CD14-positive monocyte (primary cell): ENCODE results near the gene EFNB3. TPM values are rescaled to one million over a fixed set of nuclear protein-coding genes. Genes with fewer than 3 reads are reported as not detected.
A peak's percentile ranks its signal among the peaks of the same experiment; 100 is the strongest.

ENCODE experiments used
- DNase-seq, 3 donors: peaks; one replicate each; pipeline ENCODE4 v3.0.0-alpha.2; 2011 to 2022
- H2AFZ ChIP-seq: 2 replicates; pipeline ENCODE4 v1.6.0; 2012; ENCODE audit warnings: mild to moderate bottlenecking, low read depth, low read length, inconsistent platforms; ENCODE audit not compliant: insufficient read depth, poor library complexity, severe bottlenecking
- H3K27ac ChIP-seq, 2 donors: 1 replicate in 1 of 2; 2 replicates in 1 of 2; pipeline ENCODE4 v1.5.1; 2012 to 2013; ENCODE audit warnings: low read length in 2 of 2, control low read depth in 1 of 2, inconsistent platforms in 1 of 2, low read depth in 1 of 2, mild to moderate bottlenecking in 1 of 2
- H3K27me3 ChIP-seq, 2 donors: one replicate each; pipeline versions ENCODE4 v1.6.0 to v1.6.1; 2011 to 2013; ENCODE audit warnings: low read length in 2 of 2; ENCODE audit not compliant: control insufficient read depth in 2 of 2, insufficient read depth in 2 of 2
- H3K36me3 ChIP-seq, 2 donors: replicated peaks in 1 of 2; 1 replicate in 1 of 2; 2 replicates in 1 of 2; pipeline versions ENCODE4 v1.5.1 to v1.6.1; 2012 to 2013; ENCODE audit warnings: low read length in 2 of 2, control low read depth in 1 of 2, inconsistent platforms in 1 of 2, mild to moderate bottlenecking in 1 of 2; ENCODE audit not compliant: insufficient read depth in 2 of 2, control insufficient read depth in 1 of 2
- H3K4me1 ChIP-seq, 2 donors: 1 replicate in 1 of 2; 2 replicates in 1 of 2; pipeline versions ENCODE4 v1.5.1 to v1.6.1; 2012 to 2013; ENCODE audit warnings: low read length in 2 of 2, control low read depth in 1 of 2, inconsistent platforms in 1 of 2, mild to moderate bottlenecking in 1 of 2, moderate library complexity in 1 of 2; ENCODE audit not compliant: insufficient read depth in 2 of 2, control insufficient read depth in 1 of 2
- H3K4me2 ChIP-seq: replicated peaks from 2 replicates; pipeline ENCODE3; 2012; ENCODE audit warnings: low read length, moderate library complexity, mild to moderate bottlenecking; ENCODE audit not compliant: poor library complexity, severe bottlenecking; ENCODE audit errors: extremely low read depth
- H3K4me3 ChIP-seq, 3 experiments: fragments of 200-600 bp in 1 of 3; sonication (generic) in 1 of 3; replicated peaks in 1 of 3; 1 replicate in 2 of 3; 2 replicates in 1 of 3; pipeline ENCODE4 v1.5.1; 2011 to 2013; ENCODE audit warnings: low read length in 3 of 3, mild to moderate bottlenecking in 3 of 3, control low read depth in 2 of 3, low read depth in 2 of 3, inconsistent platforms in 1 of 3, moderate library complexity in 1 of 3
- H3K79me2 ChIP-seq: 2 replicates; pipeline ENCODE4 v1.6.0; 2012; ENCODE audit warnings: mild to moderate bottlenecking, control low read depth, inconsistent platforms, low read length, moderate library complexity; ENCODE audit not compliant: insufficient read depth
- H3K9ac ChIP-seq: 2 replicates; pipeline ENCODE4 v1.6.0; 2017; ENCODE audit warnings: low read length, mild to moderate bottlenecking; ENCODE audit not compliant: insufficient read depth, poor library complexity, severe bottlenecking
- H3K9me3 ChIP-seq, 2 donors: replicated peaks in 1 of 2; 1 replicate in 1 of 2; 2 replicates in 1 of 2; pipeline versions ENCODE4 v1.5.1 to v1.6.1; 2012 to 2013; ENCODE audit warnings: low read length in 2 of 2, control low read depth in 1 of 2; ENCODE audit not compliant: control insufficient read depth in 1 of 2, insufficient read depth in 1 of 2
- H4K20me1 ChIP-seq: 2 replicates; pipeline ENCODE4 v1.6.0; 2012; ENCODE audit warnings: mild to moderate bottlenecking, low read length, control low read depth, moderate library complexity; ENCODE audit not compliant: insufficient read depth
- H3K27ac Mint-ChIP-seq, 7 donors: one replicate each; pipeline ENCODE4 v1.8.0; 2020; ENCODE audit warnings: mild to moderate bottlenecking in 7 of 7, mixed read lengths in 7 of 7, moderate library complexity in 6 of 7, inconsistent platforms in 2 of 7
- H3K27me3 Mint-ChIP-seq, 3 donors: one replicate each; pipeline ENCODE4 v1.8.0; 2021 to 2022; ENCODE audit warnings: low read depth in 3 of 3, mild to moderate bottlenecking in 3 of 3, mixed read lengths in 3 of 3, moderate library complexity in 3 of 3, inconsistent platforms in 1 of 3
- H3K36me3 Mint-ChIP-seq, 2 donors: one replicate each; pipeline ENCODE4 v1.8.0; 2020; ENCODE audit warnings: mixed read lengths in 2 of 2, inconsistent platforms in 1 of 2, mild to moderate bottlenecking in 1 of 2
- H3K4me1 Mint-ChIP-seq: one replicate; pipeline ENCODE4 v1.8.0; 2020; ENCODE audit warnings: mild to moderate bottlenecking, mixed read lengths
- H3K4me3 Mint-ChIP-seq, 2 donors: one replicate each; pipeline ENCODE4 v1.8.0; 2020; ENCODE audit warnings: mild to moderate bottlenecking in 2 of 2, mixed read lengths in 2 of 2, moderate library complexity in 1 of 2
- H3K9me3 Mint-ChIP-seq, 7 donors: one replicate each; pipeline ENCODE4 v1.8.0; 2020 to 2022; ENCODE audit warnings: mixed read lengths in 7 of 7, mild to moderate bottlenecking in 6 of 7, moderate library complexity in 6 of 7, inconsistent platforms in 2 of 7
- WGBS: methylation state at CpG from one replicate; pipeline ENCODE4 v1.1.5; 2013; ENCODE audit warnings: missing lambda C conversion rate; ENCODE audit not compliant: insufficient coverage; 5-methylcytosine and 5-hydroxymethylcytosine counted together
- intact Hi-C, 2 donors: fragments of 100-400 bp; cut with micrococcal nuclease; formaldehyde crosslinking; loops; one replicate each; pipeline versions ENCODE4 v1.15.0 to v1.15.1; 2023
- polyA plus RNA-seq, 3 donors: library from polyadenylated mRNA; depleted of rRNA in 1 of 3; unstranded in 2 of 3; stranded (reverse) in 1 of 3; fragments of 300-500 nt in 2 of 3; fragments of >200 nt in 1 of 3; fragmentation: Illumina TruSeq in 2 of 3; gene quantifications; 1 replicate in 2 of 3; 2 replicates in 1 of 3; pipeline ENCODE4 v1.2.3, GENCODE V29; 2012 to 2021
- TF ChIP-seq, protein P1 (sequence below): fragments of 200-600 bp; IDR thresholded peaks from one replicate; pipeline ENCODE4 v1.8.0; 2022; ENCODE audit warnings: antibody characterized with exemption, mild to moderate bottlenecking

Gene EFNB3
- polyA plus RNA-seq, 3 donors: 0.01 TPM; not detected in 2

- Histone ChIP-seq H3K9me3 (no peaks in the 10 kb centered on the region), H3K27me3 (no peaks in the 10 kb centered on the region), H3K4me1 (peaks cover 24 to 35% of the 10 kb centered on the region in 2 donors), H3K9ac (peak within 1 kb of the TSS; percentile 99), H3K4me2 (peak within 1 kb of the TSS; percentile 77), H2AFZ (peak within 1 kb of the TSS; percentile 97), H3K36me3 (no peaks in the 10 kb centered on the region), H3K79me2 (peaks cover 52% of the 10 kb centered on the region), H3K27ac (peak within 1 kb of the TSS; percentile 100), H3K4me3 (peak within 1 kb of the TSS; percentile 85 to 99 (median 99)), H4K20me1 (peaks cover 14% of the 10 kb centered on the region)
- H3K4me3 Mint-ChIP-seq: peak within 1 kb of the TSS; percentile 96 to 100
- peak within 1 kb of the TSS; percentile 99 to 100 (median 100) for H3K27ac Mint-ChIP-seq
- H3K27me3 Mint-ChIP-seq: no peaks in the 10 kb centered on the region
- peaks cover 0 to 2% (median 0%) of the 10 kb centered on the region in 7 donors for H3K9me3 Mint-ChIP-seq
- peaks cover 32% of the 10 kb centered on the region for H3K4me1 Mint-ChIP-seq
- 0% methylated on average over 26 of the region's 30 CpGs for WGBS
- intact Hi-C loops: loop anchor here (2.0 to 10.0 kb wide), 8 partner anchors 60 to 382 kb away; partner anchors contain the start of genes SAT2 (in 2 of the 2), CD68 (in 1 of the 2), EIF5A (in 1 of the 2) and FGF11 (in 1 of the 2)
- TF ChIP-seq, protein P1, sequence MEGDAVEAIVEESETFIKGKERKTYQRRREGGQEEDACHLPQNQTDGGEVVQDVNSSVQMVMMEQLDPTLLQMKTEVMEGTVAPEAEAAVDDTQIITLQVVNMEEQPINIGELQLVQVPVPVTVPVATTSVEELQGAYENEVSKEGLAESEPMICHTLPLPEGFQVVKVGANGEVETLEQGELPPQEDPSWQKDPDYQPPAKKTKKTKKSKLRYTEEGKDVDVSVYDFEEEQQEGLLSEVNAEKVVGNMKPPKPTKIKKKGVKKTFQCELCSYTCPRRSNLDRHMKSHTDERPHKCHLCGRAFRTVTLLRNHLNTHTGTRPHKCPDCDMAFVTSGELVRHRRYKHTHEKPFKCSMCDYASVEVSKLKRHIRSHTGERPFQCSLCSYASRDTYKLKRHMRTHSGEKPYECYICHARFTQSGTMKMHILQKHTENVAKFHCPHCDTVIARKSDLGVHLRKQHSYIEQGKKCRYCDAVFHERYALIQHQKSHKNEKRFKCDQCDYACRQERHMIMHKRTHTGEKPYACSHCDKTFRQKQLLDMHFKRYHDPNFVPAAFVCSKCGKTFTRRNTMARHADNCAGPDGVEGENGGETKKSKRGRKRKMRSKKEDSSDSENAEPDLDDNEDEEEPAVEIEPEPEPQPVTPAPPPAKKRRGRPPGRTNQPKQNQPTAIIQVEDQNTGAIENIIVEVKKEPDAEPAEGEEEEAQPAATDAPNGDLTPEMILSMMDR: no peak
- peak; percentile 91 to 99 (median 94) for DNase-seq
- peaks cover 13 to 25% of the 10 kb centered on the region in 2 donors for H3K36me3 Mint-ChIP-seq
Measured at GRCh38 chr17:7687072-7687907, 17.7 kb upstream of the EFNB3 start, which contains the start of gene TP53. TP53 (minus strand) TSS chr17:7687490; CDS start chr17:7676594, 10,896 bp downstream.
